Activated T-cell treated with anti-CD3 and anti-CD28 coated beads, Interleukin-2, amount 50 U/mL, for 1 hour (primary cell): Measurements from ENCODE around the gene LOXHD1.

Source experiments
- DNase-seq: peaks from one replicate; pipeline ENCODE4 v3.0.0-alpha.2; 2020

LOXHD1 gene

DNA sequence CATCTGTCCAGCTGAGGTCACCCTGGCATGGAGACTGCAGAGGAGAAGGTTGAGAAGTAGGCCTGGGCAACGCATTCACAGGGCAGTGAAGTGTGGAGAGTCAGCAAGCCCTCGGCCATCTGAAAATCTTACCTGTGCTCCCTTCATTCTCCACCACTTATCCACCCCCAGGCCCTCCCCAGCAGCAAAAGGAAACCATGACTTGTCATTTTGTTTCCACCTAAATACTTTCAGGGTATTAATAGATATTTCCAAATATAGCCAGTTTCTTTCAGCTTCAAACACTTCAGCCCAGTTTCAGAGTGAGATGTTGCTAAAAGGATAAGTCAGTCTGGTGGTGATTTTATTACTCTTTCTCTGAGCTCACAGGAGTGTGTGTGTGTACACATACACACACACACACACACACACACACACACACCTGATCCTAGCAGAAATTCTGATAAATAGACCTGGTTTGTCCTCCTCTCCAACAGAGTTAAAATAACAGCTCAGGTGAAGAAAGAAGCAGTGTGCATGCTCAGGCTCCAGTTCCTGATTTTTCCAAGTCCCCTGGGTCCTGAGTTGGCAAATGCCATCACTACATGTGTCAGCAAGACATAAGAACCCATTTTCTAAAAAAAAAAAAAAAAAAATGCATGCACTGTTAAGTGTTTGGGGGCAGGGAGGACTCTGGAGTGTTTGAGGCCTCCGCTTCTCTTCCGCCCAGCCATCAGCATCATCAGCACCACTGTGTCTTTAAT lies 82.8 kb downstream of the LOXHD1 start:
- no peak for DNase-seq

DNA sequence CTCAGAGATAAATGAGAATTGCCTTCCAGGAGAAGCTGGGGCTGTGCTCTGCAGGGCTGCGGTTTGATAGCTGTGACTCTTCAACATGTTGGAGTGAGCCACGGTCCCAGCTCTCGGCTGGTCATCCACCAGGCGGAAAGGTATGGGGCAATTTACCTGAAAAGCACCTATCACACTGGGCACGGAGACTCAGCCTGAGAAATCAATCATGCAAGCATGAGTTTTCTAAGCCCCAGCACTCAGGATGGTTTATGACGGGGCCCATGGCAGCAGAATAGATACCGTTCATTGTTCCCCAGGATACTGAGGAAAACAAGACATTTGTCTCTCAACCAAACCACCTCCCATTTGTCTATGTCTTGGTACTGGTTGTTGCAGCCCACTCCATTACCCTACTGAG lies 83.9 kb downstream of the LOXHD1 start:
- DNase-seq = no peak

DNA sequence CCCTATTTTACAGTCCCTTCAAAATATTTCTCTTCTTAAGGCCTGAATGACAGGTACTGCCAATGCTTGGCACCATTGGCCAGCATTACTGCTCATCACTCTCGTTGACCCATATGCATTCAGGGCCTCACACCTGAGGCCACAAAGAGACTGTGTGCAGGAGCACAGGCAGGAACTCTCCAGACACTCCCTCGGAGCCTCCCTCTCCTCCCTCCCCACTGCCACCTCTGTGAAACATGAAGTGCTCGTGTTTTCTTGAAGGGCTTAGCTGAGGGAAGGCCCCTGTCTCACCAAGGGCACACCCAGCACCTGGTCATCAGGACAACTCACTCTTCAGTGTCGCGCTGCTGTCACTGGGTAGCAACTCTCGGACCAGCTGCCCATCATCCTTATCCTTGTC lies 85.3 kb downstream of the LOXHD1 start:
- DNase-seq = no peak

DNA sequence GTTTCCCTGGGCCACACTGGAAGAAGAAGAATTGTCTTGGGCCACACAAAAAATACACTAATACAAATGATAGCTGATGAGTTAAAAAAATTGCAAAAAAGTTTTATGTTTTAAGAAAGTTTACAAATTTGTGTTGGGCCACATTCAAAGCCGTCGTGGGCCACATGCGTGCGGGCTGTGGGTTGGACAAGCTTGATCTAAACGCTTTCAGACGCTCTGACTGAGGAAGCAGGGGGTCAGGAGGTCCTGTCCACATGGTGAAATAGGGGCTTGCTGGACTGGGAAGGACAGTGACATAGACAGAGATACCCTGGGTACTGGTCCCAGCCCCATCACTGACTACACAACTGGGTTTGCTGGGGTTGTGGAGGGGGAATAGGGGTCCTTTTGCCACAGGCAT lies 86.4 kb downstream of the LOXHD1 start:
- DNase-seq = no peak

DNA sequence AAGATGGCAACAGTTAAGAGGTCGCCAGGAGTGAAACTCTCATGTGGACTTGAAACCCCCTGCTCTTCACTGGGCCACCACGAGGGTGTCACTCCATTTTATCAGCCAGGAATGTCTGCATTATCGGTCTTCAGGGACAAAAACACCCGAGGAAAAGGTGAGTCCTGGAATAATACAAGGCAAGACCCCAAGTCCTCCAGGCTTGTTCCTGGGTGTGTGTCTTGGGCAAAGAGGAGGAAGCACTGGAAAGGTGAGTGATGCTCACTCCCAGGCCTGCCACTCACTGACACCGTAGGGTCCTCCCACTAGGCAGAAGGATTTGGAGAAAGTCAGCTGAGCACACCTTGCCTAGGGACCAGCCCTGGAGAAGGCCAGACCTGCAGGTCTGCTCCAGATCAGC lies 86.9 kb downstream of the LOXHD1 start:
- DNase-seq = no peak

DNA sequence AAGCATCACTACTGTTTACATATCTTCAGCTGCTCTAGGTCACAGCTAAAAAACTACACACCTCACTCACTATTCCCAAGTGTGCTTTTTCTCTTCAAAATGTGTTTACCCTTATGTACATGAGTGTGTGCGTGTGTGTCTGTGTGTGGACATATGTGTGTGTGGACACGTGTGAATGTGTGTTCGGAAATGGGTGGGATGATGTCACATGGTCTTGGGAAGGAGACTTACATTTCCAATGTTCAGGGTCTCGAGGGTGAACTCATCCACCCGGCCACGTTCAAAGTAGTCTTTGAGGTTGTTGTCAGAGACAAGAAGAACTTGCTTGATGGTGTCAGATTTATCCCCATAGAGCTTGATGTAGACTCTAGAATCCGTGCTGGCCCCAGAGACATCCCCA lies 87.8 kb downstream of the LOXHD1 start:
- no peak for DNase-seq

DNA sequence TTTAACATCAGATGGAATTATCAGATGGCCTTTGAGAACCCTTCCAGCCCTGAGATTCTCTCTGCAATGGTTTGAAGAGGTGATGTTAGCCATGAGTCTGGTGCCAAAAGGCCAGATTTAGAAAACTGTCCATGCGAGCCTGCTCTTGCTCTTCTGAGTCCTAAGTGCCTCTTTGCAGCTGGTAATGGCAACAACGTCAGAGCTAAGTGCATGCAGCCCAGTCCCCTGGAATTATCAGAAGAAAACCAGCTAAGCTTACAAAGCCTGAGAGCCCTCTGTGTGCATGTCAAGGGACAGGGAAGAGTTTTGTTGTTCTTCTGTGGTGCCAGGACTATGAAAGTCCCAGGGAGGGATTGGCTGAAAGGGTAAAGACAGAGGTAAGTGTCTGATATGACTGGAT lies 89.8 kb downstream of the LOXHD1 start:
- no peak for DNase-seq

DNA sequence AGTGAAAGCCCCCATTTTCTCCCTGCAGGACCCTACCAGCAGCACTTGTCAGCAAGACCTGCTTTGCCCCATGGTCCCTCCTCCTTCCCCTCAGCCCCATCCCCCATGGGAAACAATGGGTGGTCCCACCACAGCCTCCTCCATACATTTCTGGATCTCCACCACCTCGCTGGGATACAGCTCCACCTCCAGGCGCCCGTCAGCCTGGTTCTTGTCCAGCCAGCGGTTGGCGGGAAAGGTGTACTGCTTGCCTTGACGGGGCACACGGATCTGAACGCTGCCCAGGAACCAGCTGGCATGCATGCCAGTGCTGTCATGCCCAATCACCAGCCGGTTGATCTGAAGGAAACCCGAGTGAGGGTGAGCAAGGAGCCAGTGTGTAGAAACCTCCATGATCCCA lies 90.9 kb downstream of the LOXHD1 start:
- DNase-seq = no peak

DNA sequence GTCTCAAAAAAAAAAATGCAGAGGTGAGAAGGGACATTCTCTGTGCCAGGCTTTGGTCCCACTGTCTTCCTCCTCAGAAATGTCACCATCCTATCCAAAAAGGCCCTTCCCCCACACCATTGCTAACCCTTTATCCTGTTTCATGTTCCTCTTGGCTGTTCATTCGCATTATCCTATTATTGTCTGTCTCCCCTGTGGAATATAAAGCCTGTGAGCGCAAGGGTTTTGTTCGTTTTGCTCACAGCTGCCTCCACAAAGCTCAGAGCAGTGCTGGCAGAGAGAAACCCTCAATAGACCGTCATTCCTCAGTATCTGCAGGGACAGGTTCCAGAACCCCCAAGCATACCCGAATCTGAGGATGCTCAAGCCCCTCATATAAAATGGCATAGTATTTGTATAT lies 91.8 kb downstream of the LOXHD1 start:
- DNase-seq = no peak

DNA sequence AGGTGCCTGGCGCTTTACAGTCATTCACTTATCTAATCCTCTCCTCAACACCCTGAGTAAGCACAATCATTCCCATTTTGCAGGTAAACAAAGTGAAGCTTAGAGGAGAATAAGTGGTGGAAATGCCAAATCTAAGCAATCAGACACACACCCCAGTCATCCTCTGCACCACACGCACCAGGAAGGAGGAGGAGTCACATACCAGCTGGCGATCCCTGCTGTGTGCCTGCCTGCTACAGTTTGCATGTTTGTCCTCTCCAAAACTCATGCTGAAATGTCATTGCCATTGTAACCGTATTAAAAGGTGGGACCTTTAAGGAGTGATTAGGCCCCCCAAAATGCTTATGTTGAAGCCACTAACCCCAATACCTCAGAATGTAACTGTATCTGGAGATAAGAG lies 93.7 kb downstream of the LOXHD1 start:
- no peak for DNase-seq

DNA sequence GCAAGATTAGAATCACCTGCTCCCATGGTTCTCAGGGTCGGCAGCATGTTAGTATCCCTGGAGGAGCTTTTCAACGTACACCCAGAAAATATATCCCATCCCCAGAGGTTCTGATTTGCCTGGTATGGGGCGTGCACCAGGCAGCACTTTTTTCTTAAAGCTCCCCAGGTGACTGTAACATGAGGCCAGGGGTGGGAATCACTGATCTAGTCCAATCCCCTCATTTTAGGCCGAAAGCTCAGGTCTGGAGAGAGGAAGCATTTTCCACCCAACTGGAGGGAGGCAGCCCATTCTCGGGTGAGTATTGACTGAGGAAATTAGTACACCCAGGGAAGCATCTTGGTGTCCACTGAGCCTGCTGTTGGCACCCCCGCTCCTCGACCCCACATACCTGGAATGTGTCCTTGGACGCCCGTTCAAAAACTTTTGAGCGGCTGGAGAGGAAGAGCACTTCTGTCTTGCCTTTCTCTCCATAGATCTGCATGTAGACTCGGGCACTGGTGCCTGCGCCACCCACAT lies 94.3 kb downstream of the LOXHD1 start:
- no peak for DNase-seq

DNA sequence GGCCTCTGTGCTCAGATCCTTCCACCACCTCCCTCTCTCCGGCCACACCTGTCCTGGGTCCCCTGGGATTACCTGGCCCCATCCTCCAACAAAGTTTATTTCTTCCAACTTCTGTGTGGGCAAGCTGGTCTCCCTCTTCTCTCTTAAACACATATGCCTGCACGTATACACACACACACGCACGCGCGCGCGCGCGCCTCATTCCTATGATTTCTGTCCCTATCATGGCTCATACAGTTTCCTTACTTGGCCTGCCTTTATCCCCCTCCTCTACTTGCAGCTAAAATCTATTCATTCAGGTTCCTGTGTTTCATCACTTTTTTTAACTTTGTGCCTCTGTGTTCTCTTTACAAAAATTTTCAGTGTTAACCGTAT lies 96.4 kb downstream of the LOXHD1 start:
- DNase-seq = no peak

DNA sequence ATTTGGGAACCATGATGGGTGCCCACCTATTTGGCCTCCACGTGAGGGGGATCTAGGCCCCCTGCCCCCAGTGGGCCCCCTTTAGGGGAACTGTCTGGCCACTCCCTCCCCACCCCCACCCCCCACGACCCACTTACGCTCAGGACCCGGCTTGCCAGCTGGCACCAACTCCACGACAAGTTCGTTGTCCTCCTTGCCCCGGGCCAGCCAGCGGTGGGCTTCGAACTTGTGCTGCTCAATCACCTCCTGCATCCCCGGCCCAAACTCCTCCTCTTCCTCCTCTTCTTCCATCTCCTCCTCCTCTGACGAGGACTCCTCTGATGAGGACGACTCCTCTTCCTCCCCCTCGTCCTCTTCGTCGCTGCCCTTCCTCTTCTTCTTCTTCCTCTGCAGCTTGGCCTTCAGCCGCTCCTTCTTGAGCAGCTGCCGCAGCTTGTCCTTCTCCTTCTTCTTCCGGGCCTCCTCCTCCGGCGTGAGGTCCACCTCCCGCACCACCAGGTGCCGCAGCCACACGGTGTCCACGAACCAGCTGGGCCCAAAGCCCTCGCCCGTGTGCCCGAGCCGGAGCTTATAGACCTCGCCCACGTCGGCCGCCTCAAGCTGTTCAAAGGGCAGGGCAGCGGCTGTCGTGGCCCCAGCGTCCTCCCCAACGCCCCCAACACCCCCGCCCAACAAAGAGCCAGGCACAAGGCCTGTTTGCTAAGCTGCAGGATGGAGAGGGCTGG lies 96.9 kb downstream of the LOXHD1 start:
- DNase-seq = no peak

DNA sequence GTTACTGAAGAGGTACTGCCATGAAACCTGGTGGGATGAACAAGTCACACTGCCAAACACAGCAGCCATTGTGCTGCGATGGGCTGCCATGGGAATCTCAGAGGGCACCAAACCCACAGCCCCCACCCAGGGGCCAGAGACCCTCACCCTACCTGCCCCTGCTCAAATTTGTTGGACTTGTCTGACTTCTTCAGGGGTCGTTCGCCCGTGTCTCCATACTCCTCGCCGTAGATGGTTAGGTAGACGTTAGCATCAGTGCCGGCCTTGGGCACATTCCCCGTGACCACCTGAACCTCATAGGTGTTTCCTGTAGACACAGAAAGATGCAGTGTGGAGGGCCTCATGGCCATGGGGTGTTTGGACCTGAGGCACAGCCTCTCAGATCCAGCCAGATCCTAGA lies 97.7 kb downstream of the LOXHD1 start:
- DNase-seq = no peak

DNA sequence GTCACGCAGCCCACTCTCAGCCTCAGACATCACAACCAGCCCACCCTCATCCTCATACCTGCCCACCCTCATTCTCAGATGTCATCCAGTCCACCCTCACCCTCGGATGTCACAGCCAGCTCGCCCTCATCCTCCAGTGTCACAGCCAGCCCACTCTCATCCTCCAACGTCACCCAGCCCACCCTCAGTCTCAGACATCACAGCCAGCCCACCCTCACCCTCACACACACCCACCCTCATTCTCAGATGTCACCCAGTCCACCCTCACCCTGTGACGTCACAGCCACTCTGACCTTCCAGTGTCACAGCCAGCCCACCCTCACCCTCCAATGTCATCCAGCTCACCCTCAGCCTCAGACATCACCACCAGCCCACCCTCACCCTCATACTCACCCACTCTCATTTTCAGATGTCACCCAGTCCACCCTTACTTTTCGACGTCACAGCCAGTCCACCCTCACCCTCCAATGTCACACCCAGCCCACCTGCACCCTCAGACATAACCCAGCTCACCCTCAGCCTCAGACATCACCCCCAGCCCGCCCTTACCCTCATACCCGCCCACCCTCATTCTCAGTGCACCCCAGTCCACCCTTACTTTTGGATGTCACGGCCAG lies 100.3 kb downstream of the LOXHD1 start:
- no peak for DNase-seq

DNA sequence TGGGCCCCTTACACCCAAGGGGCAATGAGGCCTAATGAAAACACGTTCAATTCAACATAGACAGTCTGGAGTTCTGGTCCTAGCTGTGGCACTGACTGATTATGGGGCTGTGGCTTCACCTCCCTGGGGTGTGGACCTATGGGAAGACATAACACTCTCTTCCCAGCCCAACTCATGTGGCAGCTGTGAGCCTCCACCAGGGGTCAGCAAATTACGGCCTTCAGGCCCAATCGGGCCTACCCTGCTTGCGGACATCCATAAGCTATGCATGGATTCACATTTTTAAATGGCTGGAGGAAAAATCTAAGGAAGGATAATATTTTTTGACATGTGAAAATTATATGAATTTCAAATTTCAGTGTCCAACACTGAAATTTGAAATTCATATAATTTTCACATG lies 101.3 kb downstream of the LOXHD1 start:
- no peak for DNase-seq

DNA sequence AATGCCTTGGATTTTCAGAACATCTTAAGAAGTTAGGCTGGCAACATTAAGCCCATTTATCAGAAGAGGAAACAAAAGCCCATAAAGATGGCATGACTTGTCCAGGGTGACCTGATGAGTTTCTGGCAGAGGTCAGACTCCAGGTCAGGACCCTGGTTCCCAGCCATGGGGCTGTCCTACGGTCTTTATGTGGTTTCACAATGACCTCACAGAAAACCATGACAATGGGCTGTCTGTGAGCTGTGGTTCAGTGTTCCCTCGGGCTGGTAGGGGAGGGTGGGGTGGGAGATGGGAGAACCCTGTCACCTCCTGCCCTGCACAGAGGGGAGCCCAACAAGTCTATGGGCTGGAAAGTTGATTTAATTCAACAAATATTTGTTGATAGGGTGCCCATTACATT lies 101.8 kb downstream of the LOXHD1 start:
- DNase-seq = no peak

DNA sequence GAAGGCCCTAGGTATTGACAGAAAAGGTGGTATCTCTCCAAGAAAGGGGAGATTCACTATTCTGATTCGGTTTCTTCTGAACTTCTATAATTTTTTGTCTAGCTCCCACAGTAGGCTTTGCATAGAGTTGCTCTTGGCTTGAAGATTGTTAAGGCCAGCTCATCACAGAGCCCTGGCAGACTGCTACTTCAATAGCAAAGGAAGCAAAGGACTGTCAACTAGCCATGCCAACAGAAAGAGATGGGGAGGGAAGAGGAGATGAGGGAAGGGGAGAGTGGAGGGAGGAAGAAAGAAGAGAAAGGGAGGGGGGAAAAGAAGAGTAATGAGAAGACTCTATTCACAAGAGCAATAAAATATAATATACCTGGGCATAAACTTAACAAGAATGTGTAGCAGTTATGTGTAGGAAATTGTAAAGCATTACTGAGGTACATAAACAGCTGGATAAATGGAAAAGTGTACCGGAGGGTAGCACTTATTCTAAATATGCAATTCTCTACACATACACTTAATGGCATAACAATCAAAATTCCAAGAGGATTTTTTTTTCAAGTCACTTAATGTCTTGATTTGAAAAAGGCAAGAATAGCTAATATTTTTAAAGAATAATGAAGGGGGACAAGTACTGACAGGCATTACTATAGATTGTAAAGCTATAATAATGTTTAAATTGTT lies 102.5 kb downstream of the LOXHD1 start:
- no peak for DNase-seq

DNA sequence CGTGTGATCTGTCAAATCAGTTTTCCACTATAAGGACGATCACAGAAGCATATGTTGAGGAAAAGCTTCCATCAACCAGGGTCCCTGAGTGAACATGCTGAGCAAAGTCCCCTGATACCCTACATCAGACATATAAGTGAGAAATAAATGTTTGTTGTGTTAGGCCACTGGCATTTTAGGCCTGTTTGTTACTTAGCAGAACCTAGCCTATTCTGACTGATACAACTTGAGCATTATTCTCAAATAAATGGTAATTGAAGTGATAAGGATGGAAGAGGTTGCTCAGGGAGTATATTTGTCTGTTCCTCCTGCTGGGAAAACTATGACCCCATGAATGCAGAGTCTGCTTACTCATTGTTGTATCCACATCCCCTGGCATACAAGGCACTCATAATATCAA lies 106.4 kb downstream of the LOXHD1 start:
- no peak for DNase-seq

DNA sequence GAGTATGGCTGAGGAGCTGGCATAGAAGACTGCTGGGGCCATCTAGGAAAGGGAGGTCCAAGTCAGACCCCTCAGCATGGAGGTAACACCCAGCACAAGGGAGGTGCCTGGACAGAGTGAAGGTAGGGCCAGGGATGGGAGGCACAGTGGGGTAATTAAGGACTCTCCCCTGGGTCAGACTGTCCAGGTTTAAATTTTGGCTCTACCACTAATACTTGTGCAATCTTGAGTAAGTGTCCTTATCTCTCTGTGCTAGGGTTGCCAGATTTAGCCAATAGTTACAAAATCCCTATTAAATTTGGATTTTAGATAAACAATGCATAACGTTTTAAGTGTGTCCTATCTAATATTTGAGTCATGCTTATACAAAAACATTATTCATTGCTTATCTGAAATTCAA lies 109.5 kb downstream of the LOXHD1 start:
- no peak for DNase-seq

DNA sequence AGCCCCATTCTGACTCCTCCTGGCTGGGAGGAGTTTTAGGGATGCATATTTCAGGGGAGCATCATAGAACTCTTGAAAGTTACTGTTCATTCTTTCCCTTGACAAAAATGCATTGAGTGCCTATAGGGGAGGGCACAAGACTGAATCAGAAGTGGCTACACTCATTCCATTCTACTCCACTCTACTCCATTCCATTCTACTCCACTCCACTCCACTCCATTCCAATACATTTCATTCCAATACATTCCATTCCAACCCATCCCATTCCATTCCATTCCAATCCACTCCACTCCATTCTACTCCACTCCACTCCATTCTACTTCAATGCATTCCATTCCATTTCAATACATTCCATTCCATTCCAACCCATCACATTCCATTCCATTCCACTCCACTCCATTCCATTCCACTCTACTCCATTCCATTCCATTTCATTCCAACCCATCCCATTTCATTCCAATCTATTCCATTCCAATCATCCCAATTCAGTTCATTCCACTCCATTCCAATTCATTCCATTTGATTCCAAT lies 110.8 kb downstream of the LOXHD1 start:
- DNase-seq = no peak

DNA sequence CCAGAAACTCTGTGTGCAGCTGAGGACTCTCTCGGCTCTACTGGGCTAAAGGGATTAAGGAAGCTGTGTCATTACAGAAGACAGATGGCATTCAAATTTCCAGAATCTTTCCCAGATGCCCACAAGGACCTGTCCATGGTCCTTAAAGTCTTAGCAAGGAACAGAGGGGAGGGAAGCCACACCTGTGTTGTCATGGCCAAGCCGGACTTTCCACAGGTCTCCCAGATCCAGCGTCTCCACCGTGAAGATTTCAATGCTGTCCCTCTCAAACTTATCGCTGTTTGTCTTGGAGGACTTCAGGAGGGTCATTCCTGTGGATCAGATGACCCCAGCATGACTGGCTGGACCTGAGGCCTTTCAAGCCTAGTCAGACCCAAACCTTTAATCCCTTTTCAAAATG lies 114.5 kb downstream of the LOXHD1 start:
- no peak for DNase-seq

DNA sequence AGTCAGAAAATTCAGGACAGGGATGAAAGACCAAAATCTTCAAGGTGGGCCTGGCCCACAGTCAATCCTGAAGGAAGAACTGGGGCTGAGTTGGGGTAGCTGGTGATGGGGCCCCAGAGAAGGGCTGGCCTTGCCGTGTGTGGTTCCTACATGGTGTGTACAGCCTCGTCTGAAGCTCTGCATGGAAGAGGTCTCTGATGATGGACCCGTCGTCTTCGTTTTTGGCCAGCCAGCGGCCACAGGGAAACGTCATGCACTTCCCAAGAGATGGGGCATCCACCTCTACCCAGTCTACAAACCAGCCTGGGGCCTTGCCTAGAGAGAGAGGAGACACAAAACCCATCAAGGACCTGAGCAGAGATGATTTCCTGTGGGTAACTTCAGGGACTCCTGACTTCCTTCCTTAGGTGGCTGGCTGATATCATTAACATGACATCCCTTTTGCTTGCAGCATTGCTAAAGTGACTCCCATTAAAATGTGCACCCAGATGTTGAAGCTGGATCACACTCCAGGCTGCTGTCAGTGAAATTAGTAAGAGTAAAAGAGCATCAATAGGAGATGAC lies 115.3 kb downstream of the LOXHD1 start:
- DNase-seq = no peak
